H1 (cell line): Measurements from ENCODE around the gene AOPEP. TPM values are rescaled to one million over a fixed set of nuclear protein-coding genes. Genes with fewer than 3 reads are reported as not detected.

Experiments
- CTCF ChIA-PET: fragments of 300-600 bp; sonication (Branson Sonifier 250); formaldehyde crosslinking; loops from one replicate; lab custom pipeline; 2021; ENCODE audit not compliant: partially characterized antibody; lab: Charles Lee
- POLR2A ChIA-PET: fragments of 300-600 bp; sonication (Branson Sonifier 250); formaldehyde crosslinking; loops from one replicate; lab custom pipeline; 2021; ENCODE audit warnings: inconsistent platforms; ENCODE audit not compliant: partially characterized antibody; lab: Charles Lee
- DNase-seq, 2 experiments: peaks; one replicate each; pipeline versions ENCODE4 v3.0.0 to v3.0.0-alpha.2; 2010 to 2022; ENCODE audit warnings: low spot score in 2 of 2, low read depth in 1 of 2, mixed read lengths in 1 of 2
- FAIRE-seq: peaks from 2 replicates; lab custom pipeline; 2011; peaks lifted over from hg19 to GRCh38; lab: Jason Lieb, UNC
- H2AFZ ChIP-seq: 2 replicates; pipeline ENCODE4 v1.8.1; 2012; ENCODE audit warnings: low read length, inconsistent platforms
- H2AK5ac ChIP-seq: 2 replicates; pipeline ENCODE4 v1.6.1; 2013; ENCODE audit warnings: low read depth, low read length
- H2BK120ac ChIP-seq: replicated peaks from 2 replicates; pipeline ENCODE3; 2013; ENCODE audit warnings: low read depth, low read length, inconsistent platforms
- H2BK12ac ChIP-seq: 2 replicates; pipeline ENCODE4 v1.6.1; 2013; ENCODE audit warnings: low read depth, low read length
- H2BK15ac ChIP-seq: 2 replicates; pipeline ENCODE4 v1.6.1; 2013; ENCODE audit warnings: low read length
- H2BK20ac ChIP-seq: 2 replicates; pipeline ENCODE4 v1.6.1; 2013; ENCODE audit warnings: low read length
- H2BK5ac ChIP-seq: 2 replicates; pipeline ENCODE4 v1.6.1; 2013; ENCODE audit warnings: low read depth, low read length
- H3K14ac ChIP-seq: 2 replicates; pipeline ENCODE4 v1.6.1; 2013; ENCODE audit warnings: inconsistent platforms; ENCODE audit not compliant: insufficient read length
- H3K18ac ChIP-seq: 2 replicates; pipeline ENCODE4 v1.6.1; 2013; ENCODE audit warnings: low read length; ENCODE audit errors: extremely low read depth
- H3K23ac ChIP-seq: 2 replicates; pipeline ENCODE4 v1.6.1; 2013; ENCODE audit warnings: inconsistent platforms; ENCODE audit not compliant: insufficient read length
- H3K23me2 ChIP-seq: 2 replicates; pipeline ENCODE4 v1.6.1; 2013; ENCODE audit warnings: low read depth, low read length
- H3K27ac ChIP-seq: 2 replicates; pipeline ENCODE4 v1.6.1; 2011; ENCODE audit warnings: low read depth, low read length, inconsistent platforms
- H3K27me3 ChIP-seq, 4 experiments: replicated peaks in 1 of 4; 1 replicate in 1 of 4; 2 replicates in 3 of 4; pipeline versions ENCODE4 v1.6.1 to v1.8.1; 2011 to 2013; ENCODE audit warnings: low read length in 3 of 4, mild to moderate bottlenecking in 3 of 4, inconsistent platforms in 2 of 4, mixed read lengths in 2 of 4, moderate library complexity in 1 of 4; ENCODE audit not compliant: control insufficient read depth in 3 of 4, insufficient read depth in 3 of 4; ENCODE audit errors: extremely low read depth in 1 of 4
- H3K36me3 ChIP-seq, 4 experiments: 2 replicates each; pipeline versions ENCODE4 v1.6.1 to v1.8.1; 2011 to 2013; ENCODE audit warnings: mild to moderate bottlenecking in 4 of 4, low read length in 3 of 4, moderate library complexity in 2 of 4, control low read depth in 1 of 4, inconsistent platforms in 1 of 4; ENCODE audit not compliant: insufficient read depth in 4 of 4, control insufficient read depth in 2 of 4
- H3K4ac ChIP-seq: replicated peaks from 2 replicates; pipeline ENCODE3; 2013; ENCODE audit warnings: low read length, low read depth, mixed read lengths, inconsistent platforms; ENCODE audit not compliant: insufficient read length
- H3K4me1 ChIP-seq, 4 experiments: replicated peaks in 1 of 4; 1 replicate in 1 of 4; 2 replicates in 3 of 4; pipeline versions ENCODE4 v1.6.1 to v1.8.1; 2011 to 2013; ENCODE audit warnings: low read length in 3 of 4, inconsistent platforms in 2 of 4, mixed read lengths in 1 of 4; ENCODE audit not compliant: insufficient read depth in 4 of 4, control insufficient read depth in 3 of 4
- H3K4me2 ChIP-seq, 2 experiments: 2 replicates each; pipeline versions ENCODE4 v1.6.1 to v1.8.1; 2011 to 2013; ENCODE audit warnings: low read depth in 2 of 2, low read length in 2 of 2, control low read depth in 1 of 2, inconsistent platforms in 1 of 2, mild to moderate bottlenecking in 1 of 2; ENCODE audit not compliant: insufficient read depth in 1 of 2
- H3K4me3 ChIP-seq, 4 experiments: fragments of 200-600, 300-600 bp in 1 of 4; sonication (generic), shearing (Covaris generic), sonication (Bioruptor Twin) in 1 of 4; 2 replicates each; pipeline versions ENCODE4 v1.5.1 to v1.8.1; 2011 to 2016; ENCODE audit warnings: low read length in 4 of 4, low read depth in 3 of 4, control low read depth in 2 of 4, inconsistent platforms in 2 of 4, mild to moderate bottlenecking in 2 of 4, mixed read lengths in 1 of 4, moderate library complexity in 1 of 4; ENCODE audit not compliant: insufficient read depth in 2 of 4; ENCODE audit errors: extremely low read depth in 1 of 4
- H3K56ac ChIP-seq: replicated peaks from 2 replicates; pipeline ENCODE3; 2013; ENCODE audit warnings: low read depth, mild to moderate bottlenecking, mixed read lengths, low read length, inconsistent platforms; ENCODE audit not compliant: insufficient read length
- H3K79me1 ChIP-seq: 2 replicates; pipeline ENCODE4 v1.6.1; 2013; ENCODE audit warnings: low read depth, low read length, control low read depth
- H3K79me2 ChIP-seq, 2 experiments: 2 replicates each; pipeline versions ENCODE4 v1.6.1 to v1.8.1; 2012 to 2013; ENCODE audit warnings: low read length in 2 of 2, mild to moderate bottlenecking in 2 of 2, inconsistent platforms in 1 of 2; ENCODE audit not compliant: insufficient read depth in 2 of 2, control insufficient read depth in 1 of 2
- H3K9ac ChIP-seq, 4 experiments: replicated peaks in 1 of 4; 1 replicate in 1 of 4; 2 replicates in 3 of 4; pipeline versions ENCODE4 v1.6.1 to v1.8.1; 2011 to 2013; ENCODE audit warnings: low read depth in 3 of 4, low read length in 3 of 4, control low read depth in 2 of 4, mild to moderate bottlenecking in 2 of 4, moderate library complexity in 2 of 4, inconsistent platforms in 1 of 4; ENCODE audit errors: extremely low read depth in 1 of 4
- H3K9me3 ChIP-seq, 2 experiments: 2 replicates each; pipeline versions ENCODE4 v1.6.1 to v1.8.1; 2012 to 2013; ENCODE audit warnings: mild to moderate bottlenecking in 2 of 2, moderate library complexity in 2 of 2, control low read depth in 1 of 2, inconsistent platforms in 1 of 2, low read depth in 1 of 2, low read length in 1 of 2, mixed read lengths in 1 of 2; ENCODE audit not compliant: insufficient read depth in 2 of 2
- H4K20me1 ChIP-seq, 2 experiments: replicated peaks in 1 of 2; 2 replicates each; pipeline versions ENCODE3 to v1.8.1; 2011 to 2013; ENCODE audit warnings: inconsistent platforms in 2 of 2, low read length in 2 of 2, mild to moderate bottlenecking in 1 of 2; ENCODE audit not compliant: insufficient read depth in 2 of 2, control insufficient read depth in 1 of 2
- H4K5ac ChIP-seq: 2 replicates; pipeline ENCODE4 v1.6.1; 2013; ENCODE audit warnings: low read length, low read depth, mixed read lengths, inconsistent platforms; ENCODE audit not compliant: insufficient read length
- H4K8ac ChIP-seq: 2 replicates; pipeline ENCODE4 v1.8.0; 2013; ENCODE audit warnings: mild to moderate bottlenecking, moderate library complexity, low read length, inconsistent platforms; ENCODE audit not compliant: insufficient read depth; ENCODE audit errors: extremely low read depth
- H4K91ac ChIP-seq: replicated peaks from 2 replicates; pipeline ENCODE3; 2013; ENCODE audit warnings: low read length, mixed read lengths, inconsistent platforms; ENCODE audit not compliant: insufficient read length
- BCL11A ChIP-seq, 2 experiments: IDR thresholded peaks; one replicate each; pipeline ENCODE4 v1.6.1; 2011; ENCODE audit warnings: low read depth in 2 of 2, low read length in 2 of 2, mild to moderate bottlenecking in 2 of 2
- CBX5 ChIP-seq: fragments of 300-800, 300-1000 bp; sonication (generic); IDR thresholded peaks from 2 replicates; pipeline ENCODE4 v1.7.1; 2016; ENCODE audit warnings: antibody characterized with exemption, low read length, low read depth
- CBX8 ChIP-seq: fragments of 300-800, 300-1000 bp; sonication (generic); IDR thresholded peaks from 2 replicates; pipeline ENCODE4 v1.7.1; 2016; ENCODE audit warnings: low read depth, low read length, borderline replicate concordance
- CTCF ChIP-seq, 3 experiments: IDR thresholded peaks; 1 replicate in 2 of 3; 2 replicates in 1 of 3; pipeline versions ENCODE4 v1.5.1 to v1.6.1; 2011; ENCODE audit warnings: low read length in 3 of 3, mild to moderate bottlenecking in 3 of 3, inconsistent platforms in 2 of 3, low read depth in 1 of 3, moderate library complexity in 1 of 3; ENCODE audit not compliant: insufficient read depth in 1 of 3; ENCODE audit errors: control extremely low read depth in 1 of 3
- KDM1A ChIP-seq: fragments of 200-600, 300-600 bp; sonication (generic); IDR thresholded peaks from 2 replicates; pipeline ENCODE4 v1.7.1; 2016; ENCODE audit warnings: mild to moderate bottlenecking, low read length, borderline replicate concordance
- NANOG ChIP-seq: IDR thresholded peaks from 2 replicates; pipeline ENCODE4 v1.6.1; 2011; ENCODE audit warnings: low read length, low read depth, mild to moderate bottlenecking, inconsistent platforms; ENCODE audit not compliant: insufficient read depth, poor library complexity, severe bottlenecking
- RNF2 ChIP-seq: fragments of 200-900, 300-1000 bp; sonication (generic); IDR thresholded peaks from 2 replicates; pipeline ENCODE4 v1.7.1; 2016; ENCODE audit warnings: borderline replicate concordance, low read depth, mild to moderate bottlenecking, antibody characterized with exemption, low read length; ENCODE audit not compliant: poor library complexity, severe bottlenecking; ENCODE audit errors: missing control alignments
- SIRT6 ChIP-seq: IDR thresholded peaks from one replicate; pipeline ENCODE4 v1.7.1; 2012; ENCODE audit warnings: low read length, inconsistent platforms
- TEAD4 ChIP-seq: IDR thresholded peaks from 2 replicates; pipeline ENCODE4 v1.6.1; 2012; ENCODE audit warnings: low read depth, low read length, inconsistent platforms, mixed read lengths
- WGBS, 2 experiments: shearing (Covaris generic) in 1 of 2; methylation state at CpG; one replicate each; pipeline versions ENCODE4 v1.1.6 to v1.1.7; 2013 to 2015; ENCODE audit warnings: low lambda C conversion rate in 2 of 2, mixed read lengths in 2 of 2, inconsistent platforms in 1 of 2, low coverage in 1 of 2, missing lambda C conversion rate in 1 of 2; ENCODE audit not compliant: insufficient replicate concordance in 2 of 2, insufficient coverage in 1 of 2, insufficient read length in 1 of 2; ENCODE audit errors: extremely low coverage in 1 of 2, missing lambda C conversion rate in 1 of 2; 5-methylcytosine and 5-hydroxymethylcytosine counted together
- polyA plus RNA-seq, 7 experiments: library from polyadenylated mRNA; depleted of rRNA in 3 of 7; stranded (reverse) in 5 of 7; unstranded in 2 of 7; fragments of >200 nt in 5 of 7; fragments of 200-250 nt in 2 of 7; gene quantifications; 1 replicate in 5 of 7; 2 replicates in 1 of 7; 4 replicates in 1 of 7; pipeline versions ENCODE4 v1.2.1 to v1.2.3, GENCODE V29; 2011 to 2013; ENCODE audit warnings: missing spikeins in 2 of 7, mixed read lengths in 2 of 7
- total RNA-seq: library from RNA; stranded (reverse); fragmentation: NEBNext Ultra II Directional; extraction: Animal tissue kit (Norgen Biotek cat#: 25700); gene quantifications from 2 replicates; pipeline ENCODE4 v1.2.1, GENCODE V29; 2021

The AOPEP gene
- total and polyA plus RNA-seq, 2 of the 8 experiments (the other 6 are each of a cell fraction or from before 2014, with no cell fraction given): 6.1 to 14.3 TPM

- no peak for FAIRE-seq
- H3K4me1 ChIP-seq: peaks cover 15 to 35% (median 22%) of the 10 kb centered on the region in 4 experiments
- H3K79me2 ChIP-seq: no peaks in the 10 kb centered on the region
- no peak overlapping the region for H3K4ac ChIP-seq
- H2BK20ac ChIP-seq: no peak overlapping the region
- H3K36me3 ChIP-seq: no peaks in the 10 kb centered on the region
- no peak overlapping the region for H3K4me3 ChIP-seq
- H2BK120ac ChIP-seq: no peak overlapping the region
- no peak overlapping the region for H2BK12ac ChIP-seq
- H3K27me3 ChIP-seq: no peaks in the 10 kb centered on the region
- H3K23me2 ChIP-seq: no peaks in the 10 kb centered on the region
- H3K79me1 ChIP-seq: no peaks in the 10 kb centered on the region; the same call in none of the 2 replicates
- H4K5ac ChIP-seq: no peak overlapping the region
- H3K4me2 ChIP-seq: no peak overlapping the region
- H3K9ac ChIP-seq: no peak overlapping the region
- no peak overlapping the region for H4K91ac ChIP-seq
- no peaks in the 10 kb centered on the region for H4K20me1 ChIP-seq
- DNase-seq: no peak
- 93% methylated on average over 5 of the region's 5 CpGs; no CpG with 5 or more reads in 1 of the 2 experiments for WGBS, 2 experiments
- no peak overlapping the region for H4K8ac ChIP-seq
- H3K56ac ChIP-seq: no peak overlapping the region
- no peak overlapping the region for H3K18ac ChIP-seq
- no peaks in the 10 kb centered on the region for H3K9me3 ChIP-seq
- no peak overlapping the region for H2AK5ac ChIP-seq
- H3K14ac ChIP-seq: no peak overlapping the region
- POLR2A ChIA-PET: no interaction called here
- no peak overlapping the region for H2AFZ ChIP-seq
- H3K23ac ChIP-seq: no peak overlapping the region
- no peak overlapping the region for H2BK15ac ChIP-seq
- CTCF ChIA-PET: interaction anchor here (0.6 to 1.7 kb wide), 2 partner anchors 37 to 59 kb away, joined by 3 read pairs; no protein-coding TSS in a partner anchor
- no peak overlapping the region for H3K27ac ChIP-seq
- H2BK5ac ChIP-seq: no peak overlapping the region
- no peak for TF ChIP-seq BCL11A (IDR thresholded peaks at IDR 0.05; ENCODE audit: low read depth in 2 of 2, low read length in 2 of 2)
- TF ChIP-seq CBX5: no peak
- TF ChIP-seq CBX8: no peak
- TF ChIP-seq TEAD4: no peak
- no peak for TF ChIP-seq CTCF (IDR thresholded peaks at IDR 0.05; ENCODE audit: control extremely low read depth in 1 of 3, insufficient read depth in 1 of 3, low read depth in 1 of 3, low read length in 3 of 3)
- no peak for TF ChIP-seq RNF2
- no peak for TF ChIP-seq SIRT6
- no peak for TF ChIP-seq NANOG
- no peak for TF ChIP-seq KDM1A
These were observed 225.0 kb downstream of the AOPEP start for GRCh38 chr9:94951324-94952135.
